GM12874 (cell line): ENCODE data around the gene AOPEP.

Source experiments
- TF ChIP-seq, protein P1 (sequence below): IDR thresholded peaks from 2 replicates; pipeline ENCODE4 v1.5.1; 2011; ENCODE audit warnings: low read depth, mild to moderate bottlenecking, control low read depth, low read length, moderate library complexity; ENCODE audit not compliant: insufficient read depth

The AOPEP gene

DNA sequence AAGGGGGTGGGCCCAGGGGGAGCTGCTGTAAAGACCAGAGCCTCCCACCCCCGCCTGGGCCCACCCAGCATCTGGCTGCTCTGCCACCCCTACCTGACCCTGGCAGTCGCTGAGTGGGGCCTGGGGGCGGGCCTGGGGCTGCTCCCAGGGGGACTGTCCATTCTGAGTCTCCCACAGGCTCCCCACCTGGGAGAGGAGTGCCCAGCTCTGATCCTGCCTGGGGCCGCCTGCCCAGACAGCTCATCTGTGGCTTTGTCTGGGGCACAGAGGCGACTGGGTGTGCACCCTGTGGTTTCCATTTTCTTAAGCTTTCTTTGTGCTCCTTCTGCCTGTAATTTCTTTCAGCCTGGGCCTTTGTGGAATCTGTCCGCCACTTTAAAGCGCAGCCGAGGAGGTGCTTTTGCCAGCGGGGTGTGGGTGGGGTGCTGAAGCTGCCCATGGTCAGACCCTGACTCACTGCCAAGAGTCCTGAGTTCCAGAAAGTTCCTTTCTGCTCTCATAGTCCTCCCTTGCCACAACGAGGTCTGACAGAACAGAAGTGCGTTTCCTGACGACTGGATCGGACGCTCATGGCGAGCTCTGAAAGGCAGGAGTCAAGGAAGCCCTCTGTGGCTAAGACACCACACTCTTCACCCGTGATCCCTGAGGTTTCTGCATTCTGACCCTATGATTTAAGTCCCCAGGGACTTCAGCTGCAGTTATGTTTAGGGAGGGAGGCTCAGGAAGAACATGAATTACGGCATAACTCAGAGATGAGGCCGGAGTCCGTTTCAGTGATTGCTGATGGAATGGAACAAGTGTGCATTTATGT is 366.0 kb downstream of the AOPEP start:
- TF ChIP-seq, protein P1, sequence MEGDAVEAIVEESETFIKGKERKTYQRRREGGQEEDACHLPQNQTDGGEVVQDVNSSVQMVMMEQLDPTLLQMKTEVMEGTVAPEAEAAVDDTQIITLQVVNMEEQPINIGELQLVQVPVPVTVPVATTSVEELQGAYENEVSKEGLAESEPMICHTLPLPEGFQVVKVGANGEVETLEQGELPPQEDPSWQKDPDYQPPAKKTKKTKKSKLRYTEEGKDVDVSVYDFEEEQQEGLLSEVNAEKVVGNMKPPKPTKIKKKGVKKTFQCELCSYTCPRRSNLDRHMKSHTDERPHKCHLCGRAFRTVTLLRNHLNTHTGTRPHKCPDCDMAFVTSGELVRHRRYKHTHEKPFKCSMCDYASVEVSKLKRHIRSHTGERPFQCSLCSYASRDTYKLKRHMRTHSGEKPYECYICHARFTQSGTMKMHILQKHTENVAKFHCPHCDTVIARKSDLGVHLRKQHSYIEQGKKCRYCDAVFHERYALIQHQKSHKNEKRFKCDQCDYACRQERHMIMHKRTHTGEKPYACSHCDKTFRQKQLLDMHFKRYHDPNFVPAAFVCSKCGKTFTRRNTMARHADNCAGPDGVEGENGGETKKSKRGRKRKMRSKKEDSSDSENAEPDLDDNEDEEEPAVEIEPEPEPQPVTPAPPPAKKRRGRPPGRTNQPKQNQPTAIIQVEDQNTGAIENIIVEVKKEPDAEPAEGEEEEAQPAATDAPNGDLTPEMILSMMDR: no peak

DNA sequence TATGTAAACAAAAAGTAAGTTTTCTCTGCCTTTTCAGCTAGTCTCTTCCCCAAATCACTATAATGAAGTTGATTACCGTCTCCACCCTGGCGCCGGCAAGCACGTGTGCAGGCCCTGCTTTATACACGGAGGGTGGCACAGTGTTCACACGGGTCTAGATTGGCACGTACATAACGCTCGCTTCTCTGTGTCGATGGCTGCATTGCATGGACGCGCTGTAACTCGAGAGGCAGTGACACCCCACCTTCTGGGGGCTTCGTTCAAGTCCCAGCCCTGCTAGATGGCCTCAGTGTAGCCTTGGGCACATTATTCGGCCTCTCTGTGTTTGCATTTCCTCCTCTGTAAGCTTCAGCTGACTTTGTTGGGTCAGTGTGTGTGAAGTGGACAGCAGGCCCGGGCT is 367.1 kb downstream of the AOPEP start:
- TF ChIP-seq, protein P1: no peak

DNA sequence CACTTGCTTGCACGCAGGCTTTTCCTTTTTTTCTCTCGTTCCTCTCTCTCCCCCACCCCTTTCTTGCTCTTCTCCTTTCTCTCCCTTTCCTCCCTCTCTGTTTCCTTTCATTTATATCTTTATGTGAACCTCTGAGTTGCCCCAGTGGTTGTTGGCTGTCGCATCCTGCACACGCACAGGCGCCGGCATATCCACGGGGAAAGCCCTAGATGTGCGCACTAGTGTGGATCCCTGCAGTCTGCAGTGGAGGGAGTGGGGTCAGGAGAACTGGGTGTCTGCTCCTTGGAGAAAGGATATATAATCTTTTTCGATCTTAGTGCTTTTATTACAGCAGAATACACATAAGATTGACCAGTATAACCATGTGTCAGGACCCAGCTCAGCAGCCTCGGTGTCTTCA is 367.5 kb downstream of the AOPEP start:
- TF ChIP-seq, protein P1: no peak

DNA sequence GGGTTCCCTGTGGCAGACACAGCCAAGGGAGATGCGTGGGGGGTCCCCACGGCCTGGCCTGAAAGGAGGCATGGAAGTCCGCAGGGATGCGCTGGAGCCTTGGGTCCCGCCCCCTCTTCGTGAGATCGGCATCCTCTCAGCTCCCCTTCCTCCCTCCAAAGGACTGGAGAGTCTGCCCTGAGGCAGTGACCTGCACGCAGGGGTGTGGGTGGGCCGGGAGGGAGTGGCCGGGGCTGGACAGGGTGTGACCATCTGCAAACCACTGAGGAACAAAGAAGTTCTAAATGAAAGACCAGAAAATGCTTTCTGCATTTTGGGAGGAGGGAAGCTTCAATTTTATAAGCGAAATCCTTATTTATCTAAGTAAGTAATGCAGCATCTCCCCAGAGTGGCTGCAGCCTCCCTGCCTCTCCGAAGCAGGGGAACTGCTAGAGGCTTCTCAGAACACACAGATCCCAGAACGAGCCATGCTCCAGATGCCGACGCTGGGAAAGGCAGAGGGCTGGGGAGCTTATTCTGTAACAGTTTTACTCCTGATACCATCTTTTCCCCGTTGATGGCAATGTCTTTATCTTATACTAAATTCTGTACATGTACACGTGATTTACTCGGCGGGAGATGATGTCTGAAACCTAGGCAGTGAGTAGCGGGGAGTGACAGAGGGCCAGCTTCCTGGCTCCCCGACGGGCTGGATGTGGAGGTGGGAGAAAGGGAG is 369.3 kb downstream of the AOPEP start:
- TF ChIP-seq, protein P1: no peak

DNA sequence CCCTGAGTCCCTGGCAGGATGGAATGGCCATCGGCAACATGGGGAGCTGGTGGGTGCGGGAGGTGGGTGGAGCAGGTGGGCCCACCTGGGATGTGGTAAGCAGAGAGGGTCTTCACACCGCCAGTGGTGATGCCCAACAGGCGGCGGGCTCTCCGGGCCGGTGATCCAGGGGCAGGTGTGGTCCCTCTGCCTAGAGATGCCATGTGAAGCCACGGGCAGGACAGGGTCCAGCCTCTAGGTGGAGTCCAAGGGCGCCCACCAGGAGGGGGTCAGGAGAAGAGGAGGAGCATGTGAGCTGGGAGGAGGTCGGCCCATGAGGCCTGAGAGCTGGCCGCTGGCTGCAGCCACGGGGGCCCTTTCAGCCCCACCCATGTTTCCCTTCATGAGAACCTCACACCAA is 369.9 kb downstream of the AOPEP start:
- TF ChIP-seq, protein P1: 0 out of 2 replicates have a peak, but pooled peaks have one; percentile 12

DNA sequence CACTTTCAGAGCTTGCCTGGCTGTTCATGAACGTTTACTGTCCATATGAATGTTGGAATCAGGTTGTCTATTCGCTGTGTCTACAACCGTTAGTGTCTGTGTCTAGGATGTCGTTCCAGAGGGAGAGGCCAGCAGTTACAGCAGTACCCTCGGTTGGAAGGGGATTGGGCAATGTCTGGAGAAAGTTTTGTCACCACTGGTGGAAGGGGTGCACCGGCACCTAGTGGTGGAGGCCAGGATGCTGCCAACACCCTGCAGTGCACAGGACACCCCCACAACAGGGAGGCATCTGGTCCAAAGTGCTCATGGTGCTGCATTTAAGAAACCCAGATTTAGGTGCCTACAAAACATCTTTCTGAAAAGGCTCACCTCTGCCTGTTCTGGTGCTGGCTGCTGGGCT is 370.3 kb downstream of the AOPEP start:
- TF ChIP-seq, protein P1: no peak

DNA sequence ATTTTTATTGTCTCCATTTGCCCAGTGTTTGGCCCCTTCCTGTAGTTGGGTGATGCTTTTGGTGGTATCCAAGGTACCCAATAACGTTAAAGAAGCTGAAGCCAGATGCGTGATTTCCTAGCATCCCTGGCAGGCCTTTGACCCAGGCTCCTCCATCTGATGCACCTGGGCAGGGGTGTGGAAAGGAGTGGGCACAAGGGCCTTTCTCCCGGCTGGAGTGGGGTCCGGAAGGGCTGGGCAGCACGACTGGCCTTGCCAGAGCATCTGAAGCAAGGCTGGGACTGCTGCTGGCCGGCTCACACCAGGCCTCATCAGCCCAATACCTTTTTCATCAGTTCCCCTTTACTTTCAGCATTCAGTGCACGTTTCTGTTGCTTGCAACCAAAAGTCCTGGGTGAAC is 370.8 kb downstream of the AOPEP start:
- TF ChIP-seq, protein P1: no peak
